ENCODE data around the gene ATP11C. TPM values are rescaled to one million over a fixed set of nuclear protein-coding genes. Genes with fewer than 3 reads are reported as not detected.
"Not testable (repeated sequence)": the region's sequence is repeated elsewhere in the genome, so short reads cannot be mapped to it uniquely, and the experiment has no call there.

Gene ATP11C
- 20.1 TPM for total RNA-seq

- peaks cover 16% of the 10 kb centered on the region for H3K4me1 ChIP-seq (ENCODE audit: insufficient read depth, low read length)
- H3K4me3 ChIP-seq (ENCODE audit: low read length) = peak within 1 kb of the TSS; percentile 60
- H3K27me3 ChIP-seq (ENCODE audit: insufficient read depth, low read length) = no peaks in the 10 kb centered on the region
- no peaks in the 10 kb centered on the region for H3K9me3 ChIP-seq (ENCODE audit: low read depth, low read length)
Observed at GRCh38 chrX:139932901-139933796, at the start of gene ATP11C. Gene ATP11C, minus strand, starts transcription at chrX:139933053. Its CDS starts 1,011 bp downstream, at chrX:139932042.

- Histone ChIP-seq H3K27me3 (ENCODE audit: insufficient read depth, low read length) (no peaks in the 10 kb centered on the region), H3K4me1 (ENCODE audit: insufficient read depth, low read length) (no peaks in the 10 kb centered on the region), H3K4me3 (ENCODE audit: low read length) (no peak overlapping the region), H3K9me3 (ENCODE audit: low read depth, low read length) (no peaks in the 10 kb centered on the region)
Observed at GRCh38 chrX:139974471-139974870, 41.6 kb upstream of the ATP11C start.

GRCh38 chrX:139972629-139973624 lies 40.1 kb upstream of the ATP11C start:
- Histone ChIP-seq H3K4me1 (ENCODE audit: insufficient read depth, low read length) (no peaks in the 10 kb centered on the region), H3K4me3 (ENCODE audit: low read length) (no peak overlapping the region), H3K27me3 (ENCODE audit: insufficient read depth, low read length) (no peaks in the 10 kb centered on the region), H3K9me3 (ENCODE audit: low read depth, low read length) (no peaks in the 10 kb centered on the region)

GRCh38 chrX:139972113-139972512 lies 39.3 kb upstream of the ATP11C start:
- Histone ChIP-seq H3K27me3 (ENCODE audit: insufficient read depth, low read length) (no peaks in the 10 kb centered on the region), H3K4me1 (ENCODE audit: insufficient read depth, low read length) (no peaks in the 10 kb centered on the region), H3K9me3 (ENCODE audit: low read depth, low read length) (no peaks in the 10 kb centered on the region), H3K4me3 (ENCODE audit: low read length) (no peak overlapping the region)

GRCh38 chrX:139971394-139971749 lies 38.5 kb upstream of the ATP11C start:
- H3K4me1 ChIP-seq (ENCODE audit: insufficient read depth, low read length) = no peaks in the 10 kb centered on the region
- no peaks in the 10 kb centered on the region for H3K27me3 ChIP-seq (ENCODE audit: insufficient read depth, low read length)
- H3K4me3 ChIP-seq (ENCODE audit: low read length) = no peak overlapping the region

GRCh38 chrX:139969286-139969685 lies 36.4 kb upstream of the ATP11C start:
- H3K4me3 ChIP-seq (ENCODE audit: low read length) = no peak overlapping the region
- no peaks in the 10 kb centered on the region for H3K27me3 ChIP-seq (ENCODE audit: insufficient read depth, low read length)
- no peaks in the 10 kb centered on the region for H3K4me1 ChIP-seq (ENCODE audit: insufficient read depth, low read length)
- H3K9me3 ChIP-seq (ENCODE audit: low read depth, low read length) = no peaks in the 10 kb centered on the region

More at GRCh38 chrX:139971394-139971749, 38.5 kb upstream of the ATP11C start:
- H3K9me3 ChIP-seq (ENCODE audit: low read depth, low read length) = no peaks in the 10 kb centered on the region

GRCh38 chrX:139967750-139968149 lies 34.9 kb upstream of the ATP11C start:
- Histone ChIP-seq H3K4me1 (ENCODE audit: insufficient read depth, low read length) (no peaks in the 10 kb centered on the region), H3K9me3 (ENCODE audit: low read depth, low read length) (no peaks in the 10 kb centered on the region), H3K4me3 (ENCODE audit: low read length) (no peak overlapping the region), H3K27me3 (ENCODE audit: insufficient read depth, low read length) (no peaks in the 10 kb centered on the region)

- H3K4me1 ChIP-seq (ENCODE audit: insufficient read depth, low read length) = no peaks in the 10 kb centered on the region
- H3K9me3 ChIP-seq (ENCODE audit: low read depth, low read length) = no peaks in the 10 kb centered on the region
- H3K4me3 ChIP-seq (ENCODE audit: low read length) = no peak overlapping the region
- H3K27me3 ChIP-seq (ENCODE audit: insufficient read depth, low read length) = no peaks in the 10 kb centered on the region
Observed at GRCh38 chrX:139967300-139967699, 34.4 kb upstream of the ATP11C start.

- H3K27me3 ChIP-seq (ENCODE audit: insufficient read depth, low read length); H3K9me3 ChIP-seq (ENCODE audit: low read depth, low read length); H3K4me1 ChIP-seq (ENCODE audit: insufficient read depth, low read length): not testable (repeated sequence)
Observed at GRCh38 chrX:139966159-139966558, 33.3 kb upstream of the ATP11C start.

GRCh38 chrX:139965421-139965820 lies 32.6 kb upstream of the ATP11C start, which contains the start of gene CXorf66:
Gene CXorf66, minus strand, starts transcription at chrX:139965521. Its CDS starts 25 bp downstream, at chrX:139965496.
- Histone ChIP-seq H3K9me3 (ENCODE audit: low read depth, low read length) (no peaks in the 10 kb centered on the region), H3K4me1 (ENCODE audit: insufficient read depth, low read length) (no peaks in the 10 kb centered on the region), H3K4me3 (ENCODE audit: low read length) (no peak within 1 kb of the TSS), H3K27me3 (ENCODE audit: insufficient read depth, low read length) (no peaks in the 10 kb centered on the region)

More at GRCh38 chrX:139966159-139966558, 33.3 kb upstream of the ATP11C start:
- H3K4me3 ChIP-seq (ENCODE audit: low read length) = not testable (repeated sequence)

- H3K9me3 ChIP-seq (ENCODE audit: low read depth, low read length); H3K27me3 ChIP-seq (ENCODE audit: insufficient read depth, low read length); H3K4me3 ChIP-seq (ENCODE audit: low read length); H3K4me1 ChIP-seq (ENCODE audit: insufficient read depth, low read length): not testable (repeated sequence)
Observed at GRCh38 chrX:139961091-139961490, 28.2 kb upstream of the ATP11C start.

GRCh38 chrX:139949703-139950102 lies 16.9 kb upstream of the ATP11C start:
- Histone ChIP-seq H3K9me3 (ENCODE audit: low read depth, low read length) (no peaks in the 10 kb centered on the region), H3K4me1 (ENCODE audit: insufficient read depth, low read length) (no peaks in the 10 kb centered on the region), H3K27me3 (ENCODE audit: insufficient read depth, low read length) (no peaks in the 10 kb centered on the region), H3K4me3 (ENCODE audit: low read length) (no peak overlapping the region)

- Histone ChIP-seq H3K27me3 (ENCODE audit: insufficient read depth, low read length) (no peaks in the 10 kb centered on the region), H3K4me1 (ENCODE audit: insufficient read depth, low read length) (no peaks in the 10 kb centered on the region), H3K9me3 (ENCODE audit: low read depth, low read length) (no peaks in the 10 kb centered on the region), H3K4me3 (ENCODE audit: low read length) (no peak overlapping the region)
Observed at GRCh38 chrX:139945075-139945474, 12.2 kb upstream of the ATP11C start.

- no peak overlapping the region for H3K4me3 ChIP-seq (ENCODE audit: low read length)
- H3K9me3 ChIP-seq (ENCODE audit: low read depth, low read length) = no peaks in the 10 kb centered on the region
- peaks cover 9% of the 10 kb centered on the region for H3K4me1 ChIP-seq (ENCODE audit: insufficient read depth, low read length)
Observed at GRCh38 chrX:139936259-139936658, 3.4 kb upstream of the ATP11C start.

GRCh38 chrX:139933904-139934303 lies 1.1 kb upstream of the ATP11C start:
- H3K4me3 ChIP-seq (ENCODE audit: low read length) = no peak overlapping the region
- H3K27me3 ChIP-seq (ENCODE audit: insufficient read depth, low read length) = no peaks in the 10 kb centered on the region
- no peaks in the 10 kb centered on the region for H3K9me3 ChIP-seq (ENCODE audit: low read depth, low read length)
- peaks cover 16% of the 10 kb centered on the region for H3K4me1 ChIP-seq (ENCODE audit: insufficient read depth, low read length)

More at GRCh38 chrX:139936259-139936658, 3.4 kb upstream of the ATP11C start:
- no peaks in the 10 kb centered on the region for H3K27me3 ChIP-seq (ENCODE audit: insufficient read depth, low read length)
